IMR-90 (cell line): ENCODE results near the gene FUBP3. TPM values are rescaled to one million over a fixed set of nuclear protein-coding genes. Genes with fewer than 3 reads are reported as not detected.
A peak's percentile ranks its signal among the peaks of the same experiment; 100 is the strongest.

Source experiments
- ATAC-seq: fragments of 200-7000 bp; cut with Tn5 transposase; 2 replicates; pipeline ENCODE4 v1.9.1; 2020; ENCODE audit warnings: low read depth, mild to moderate bottlenecking, moderate library complexity
- Bru-seq: library from RNA; stranded (reverse); fragments of 400-500 nt; gene quantifications from one replicate; lab custom pipeline; 2021; lab: Mats Ljungman, UMichigan
- BruChase-seq, 2 experiments: library from RNA; stranded (reverse); fragments of 400-500 nt; gene quantifications; one replicate each; lab custom pipeline; 2021; lab: Mats Ljungman, UMichigan
- BruUV-seq: library from RNA; stranded (reverse); fragments of 400-500 nt; replicated peaks from 2 replicates; lab custom pipeline; 2021; lab: Mats Ljungman, UMichigan
- CTCF ChIA-PET: fragments of 300-600 bp; formaldehyde crosslinking; extraction: SDS; loops from one replicate; lab custom pipeline; 2021; ENCODE audit warnings: antibody characterized with exemption; lab: Yijun Ruan, JAX
- POLR2A ChIA-PET: fragments of 300-600 bp; sonication (Branson Sonifier 250); formaldehyde crosslinking; loops from one replicate; lab custom pipeline; 2022; ENCODE audit warnings: antibody characterized with exemption; ENCODE audit not compliant: unreplicated experiment; lab: Charles Lee
- DNase-seq: peaks from one replicate; pipeline ENCODE4 v3.0.0; 2013
- H2AFZ ChIP-seq: replicated peaks from 2 replicates; pipeline ENCODE3; 2013; ENCODE audit warnings: low read length, mild to moderate bottlenecking; ENCODE audit not compliant: poor library complexity
- H2AK5ac ChIP-seq: 2 replicates; pipeline ENCODE4 v1.6.1; 2013; ENCODE audit warnings: low read depth, low read length, inconsistent platforms
- H2AK9ac ChIP-seq: replicated peaks from 2 replicates; pipeline ENCODE3; 2013; ENCODE audit warnings: mild to moderate bottlenecking, low read depth, low read length, moderate library complexity; ENCODE audit not compliant: poor library complexity
- H2BK120ac ChIP-seq: 2 replicates; pipeline ENCODE4 v1.6.1; 2013; ENCODE audit warnings: low read depth, low read length, inconsistent platforms
- H2BK15ac ChIP-seq: 3 replicates; pipeline ENCODE4 v1.6.1; 2013; ENCODE audit warnings: low read depth, low read length, inconsistent platforms
- H2BK20ac ChIP-seq: 2 replicates; pipeline ENCODE4 v1.6.1; 2013; ENCODE audit warnings: low read depth, mild to moderate bottlenecking, inconsistent platforms, low read length, moderate library complexity
- H2BK5ac ChIP-seq: 2 replicates; pipeline ENCODE4 v1.6.1; 2013; ENCODE audit warnings: mild to moderate bottlenecking, low read depth, low read length, inconsistent platforms; ENCODE audit not compliant: poor library complexity, severe bottlenecking
- H3K14ac ChIP-seq: replicated peaks from 2 replicates; pipeline ENCODE4 v1.6.1; 2013; ENCODE audit warnings: low read depth, low read length, inconsistent platforms
- H3K18ac ChIP-seq: 2 replicates; pipeline ENCODE4 v1.6.1; 2013; ENCODE audit warnings: low read depth, low read length, control low read depth
- H3K23ac ChIP-seq: 2 replicates; pipeline ENCODE4 v1.6.1; 2013; ENCODE audit warnings: low read depth, low read length, inconsistent platforms
- H3K27ac ChIP-seq: 2 replicates; pipeline ENCODE4 v1.5.1; 2013; ENCODE audit warnings: mild to moderate bottlenecking, control low read depth, low read length; ENCODE audit not compliant: insufficient read depth
- H3K27me3 ChIP-seq: 2 replicates; pipeline ENCODE4 v1.6.1; 2013; ENCODE audit warnings: low read length; ENCODE audit not compliant: control insufficient read depth, insufficient read depth
- H3K36me3 ChIP-seq: 2 replicates; pipeline ENCODE4 v1.6.1; 2013; ENCODE audit warnings: low read length, mixed read lengths; ENCODE audit not compliant: control insufficient read depth, insufficient read depth
- H3K4ac ChIP-seq: 2 replicates; pipeline ENCODE4 v1.6.1; 2013; ENCODE audit warnings: low read depth, low read length, inconsistent platforms
- H3K4me1 ChIP-seq: 2 replicates; pipeline ENCODE4 v1.6.1; 2013; ENCODE audit warnings: low read length, mixed read lengths; ENCODE audit not compliant: control insufficient read depth, insufficient read depth
- H3K4me2 ChIP-seq: 2 replicates; pipeline ENCODE4 v1.6.1; 2013; ENCODE audit warnings: low read depth, mild to moderate bottlenecking, control low read depth, low read length, moderate library complexity
- H3K4me3 ChIP-seq: 2 replicates; pipeline ENCODE4 v1.5.1; 2013; ENCODE audit warnings: low read depth, mild to moderate bottlenecking, control low read depth, low read length, moderate library complexity; ENCODE audit not compliant: insufficient read depth
- H3K56ac ChIP-seq: 2 replicates; pipeline ENCODE4 v1.6.1; 2013; ENCODE audit warnings: low read length, inconsistent platforms; ENCODE audit not compliant: insufficient read depth; ENCODE audit errors: extremely low read depth
- H3K79me1 ChIP-seq, 2 experiments: 2 replicates each; pipeline ENCODE4 v1.6.1; 2013; ENCODE audit warnings: low read length in 2 of 2, inconsistent platforms in 1 of 2, low read depth in 1 of 2
- H3K9ac ChIP-seq: 2 replicates; pipeline ENCODE4 v1.6.1; 2013; ENCODE audit warnings: low read depth, low read length, control low read depth
- H3K9me1 ChIP-seq: 2 replicates; pipeline ENCODE4 v1.6.1; 2013; ENCODE audit warnings: low read length, inconsistent platforms; ENCODE audit not compliant: insufficient read depth
- H3K9me3 ChIP-seq: 2 replicates; pipeline ENCODE4 v1.6.1; 2013; ENCODE audit warnings: low read length; ENCODE audit not compliant: control insufficient read depth, insufficient read depth
- H4K20me1 ChIP-seq: 2 replicates; pipeline ENCODE4 v1.6.1; 2013; ENCODE audit warnings: low read length, inconsistent platforms; ENCODE audit not compliant: insufficient read depth
- H4K5ac ChIP-seq: 2 replicates; pipeline ENCODE4 v1.6.1; 2013; ENCODE audit warnings: mild to moderate bottlenecking, low read depth, low read length, control low read depth
- H4K8ac ChIP-seq, 2 experiments: 2 replicates each; pipeline ENCODE4 v1.6.1; 2013; ENCODE audit warnings: low read depth in 2 of 2, low read length in 2 of 2, control low read depth in 1 of 2, inconsistent platforms in 1 of 2
- H4K91ac ChIP-seq: 2 replicates; pipeline ENCODE4 v1.6.1; 2013; ENCODE audit warnings: low read depth, low read length, inconsistent platforms; ENCODE audit not compliant: insufficient read depth
- BHLHE40 ChIP-seq: fragments of 150-350 bp; IDR thresholded peaks from 2 replicates; pipeline ENCODE4 v1.6.1; 2016; ENCODE audit warnings: mild to moderate bottlenecking, low read depth, low read length
- CEBPB ChIP-seq: IDR thresholded peaks from 2 replicates; pipeline ENCODE4 v1.6.1; 2012; ENCODE audit warnings: low read depth, low read length, improper control_type of control experiment
- CHD1 ChIP-seq: IDR thresholded peaks from 2 replicates; pipeline ENCODE4 v1.6.1; 2012; ENCODE audit warnings: low read depth, low read length, improper control_type of control experiment
- FOS ChIP-seq: fragments of 150-350 bp; IDR thresholded peaks from 2 replicates; pipeline ENCODE4 v1.6.1; 2016; ENCODE audit warnings: low read depth, low read length
- MAZ ChIP-seq: IDR thresholded peaks from 2 replicates; pipeline ENCODE4 v1.6.1; 2012; ENCODE audit warnings: low read depth, mild to moderate bottlenecking, low read length, improper control_type of control experiment, moderate library complexity, borderline replicate concordance
- MXI1 ChIP-seq: IDR thresholded peaks from 2 replicates; pipeline ENCODE4 v1.6.1; 2012; ENCODE audit warnings: low read depth, mild to moderate bottlenecking, low read length, moderate library complexity, borderline replicate concordance
- NFE2L2 ChIP-seq: fragments of 150-350 bp; IDR thresholded peaks from 2 replicates; pipeline ENCODE4 v1.6.1; 2016; ENCODE audit warnings: low read depth, mild to moderate bottlenecking, low read length
- POLR2A ChIP-seq: IDR thresholded peaks from 2 replicates; pipeline ENCODE4 v1.6.1; 2012; ENCODE audit warnings: mild to moderate bottlenecking, low read depth, low read length
- RCOR1 ChIP-seq: IDR thresholded peaks from 2 replicates; pipeline ENCODE4 v1.6.1; 2012; ENCODE audit warnings: mild to moderate bottlenecking, low read length, improper control_type of control experiment; ENCODE audit not compliant: insufficient replicate concordance
- SMC3 ChIP-seq: fragments of 150-350 bp; IDR thresholded peaks from 2 replicates; pipeline ENCODE4 v1.6.1; 2016; ENCODE audit warnings: low read depth, mild to moderate bottlenecking, antibody characterized with exemption, low read length, moderate library complexity
- WGBS, 2 experiments: methylation state at CpG; one replicate each; pipeline versions ENCODE4 v1.1.5 to v1.1.7; 2013; ENCODE audit warnings: missing lambda C conversion rate in 2 of 2; ENCODE audit not compliant: insufficient read length in 1 of 2; ENCODE audit errors: extremely low coverage in 2 of 2; 5-methylcytosine and 5-hydroxymethylcytosine counted together
- dilution Hi-C: fragments of 300-500 bp; cut with HindIII; formaldehyde crosslinking; loops from one replicate; pipeline ENCODE4 v1.14.3; 2018; ENCODE audit warnings: low sequenced_read_pairs; ENCODE audit not compliant: unreplicated experiment
- in situ Hi-C: fragments of 300-500 bp; cut with MboI; formaldehyde crosslinking; loops from 3 replicates; pipeline ENCODE4 v1.14.3; 2019; ENCODE audit warnings: low sequenced_read_pairs, inconsistent platforms, mixed read lengths
- intact Hi-C: fragments of 100-400 bp; cut with micrococcal nuclease; formaldehyde crosslinking; loops from 2 replicates; pipeline ENCODE4 v1.10.0; 2022
- long read RNA-seq: library from polyadenylated mRNA; unstranded; transcript quantifications from one replicate; pipeline ENCODE4 v2.0.0, GENCODE V29; 2021; ENCODE audit not compliant: unreplicated experiment
- polyA plus RNA-seq, 3 experiments: library from polyadenylated mRNA; depleted of rRNA; stranded (reverse); fragments of >200 nt; gene quantifications; 2 replicates each; pipeline ENCODE4 v1.2.3, GENCODE V29; 2012; ENCODE audit warnings: low replicate concordance in 1 of 3
- total RNA-seq: library from RNA; depleted of rRNA; stranded (reverse); fragments of >200 nt; gene quantifications from 2 replicates; pipeline ENCODE4 v1.2.3, GENCODE V29; 2012; rRNA removed
- TF ChIP-seq, protein P1 (sequence below): fragments of 150-350 bp; IDR thresholded peaks from 2 replicates; pipeline ENCODE4 v1.6.1; 2016; ENCODE audit warnings: low read depth, mild to moderate bottlenecking, low read length, moderate library complexity, borderline replicate concordance

The FUBP3 gene, protein sequence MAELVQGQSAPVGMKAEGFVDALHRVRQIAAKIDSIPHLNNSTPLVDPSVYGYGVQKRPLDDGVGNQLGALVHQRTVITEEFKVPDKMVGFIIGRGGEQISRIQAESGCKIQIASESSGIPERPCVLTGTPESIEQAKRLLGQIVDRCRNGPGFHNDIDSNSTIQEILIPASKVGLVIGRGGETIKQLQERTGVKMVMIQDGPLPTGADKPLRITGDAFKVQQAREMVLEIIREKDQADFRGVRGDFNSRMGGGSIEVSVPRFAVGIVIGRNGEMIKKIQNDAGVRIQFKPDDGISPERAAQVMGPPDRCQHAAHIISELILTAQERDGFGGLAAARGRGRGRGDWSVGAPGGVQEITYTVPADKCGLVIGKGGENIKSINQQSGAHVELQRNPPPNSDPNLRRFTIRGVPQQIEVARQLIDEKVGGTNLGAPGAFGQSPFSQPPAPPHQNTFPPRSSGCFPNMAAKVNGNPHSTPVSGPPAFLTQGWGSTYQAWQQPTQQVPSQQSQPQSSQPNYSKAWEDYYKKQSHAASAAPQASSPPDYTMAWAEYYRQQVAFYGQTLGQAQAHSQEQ
- 32.3 and 41.9 TPM in 2 replicates for total RNA-seq
- 44.4 and 50.1 TPM in 2 replicates for polyA plus RNA-seq (2012; rRNA removed)
- polyA plus RNA-seq (2012; cell fraction: cytosol; rRNA removed) = 15.5 and 26.8 TPM in 2 replicates
- polyA plus RNA-seq (2012; cell fraction: nucleus; rRNA removed; ENCODE audit: low replicate concordance) = 41.3 and 67.9 TPM in 2 replicates
- percentile 92 among the genes with signal in this experiment for Bru-seq, nascent RNA
- percentile 94 among the genes with signal in this experiment for BruChase-seq, experiment 1, labeled RNA remaining after a 6-hour chase
- percentile 93 among the genes with signal in this experiment for BruChase-seq, experiment 2, labeled RNA remaining after a 2-hour chase
- long read RNA-seq, transcript FUBP3-201 (19 exons, 3,124 nt) = major isoform, 37 of 84 reads
- long read RNA-seq, partial matches to known transcripts = 12 of 84 reads
- long read RNA-seq, other reads (novel, unspliced or antisense) = 35 of 84 reads

DNA sequence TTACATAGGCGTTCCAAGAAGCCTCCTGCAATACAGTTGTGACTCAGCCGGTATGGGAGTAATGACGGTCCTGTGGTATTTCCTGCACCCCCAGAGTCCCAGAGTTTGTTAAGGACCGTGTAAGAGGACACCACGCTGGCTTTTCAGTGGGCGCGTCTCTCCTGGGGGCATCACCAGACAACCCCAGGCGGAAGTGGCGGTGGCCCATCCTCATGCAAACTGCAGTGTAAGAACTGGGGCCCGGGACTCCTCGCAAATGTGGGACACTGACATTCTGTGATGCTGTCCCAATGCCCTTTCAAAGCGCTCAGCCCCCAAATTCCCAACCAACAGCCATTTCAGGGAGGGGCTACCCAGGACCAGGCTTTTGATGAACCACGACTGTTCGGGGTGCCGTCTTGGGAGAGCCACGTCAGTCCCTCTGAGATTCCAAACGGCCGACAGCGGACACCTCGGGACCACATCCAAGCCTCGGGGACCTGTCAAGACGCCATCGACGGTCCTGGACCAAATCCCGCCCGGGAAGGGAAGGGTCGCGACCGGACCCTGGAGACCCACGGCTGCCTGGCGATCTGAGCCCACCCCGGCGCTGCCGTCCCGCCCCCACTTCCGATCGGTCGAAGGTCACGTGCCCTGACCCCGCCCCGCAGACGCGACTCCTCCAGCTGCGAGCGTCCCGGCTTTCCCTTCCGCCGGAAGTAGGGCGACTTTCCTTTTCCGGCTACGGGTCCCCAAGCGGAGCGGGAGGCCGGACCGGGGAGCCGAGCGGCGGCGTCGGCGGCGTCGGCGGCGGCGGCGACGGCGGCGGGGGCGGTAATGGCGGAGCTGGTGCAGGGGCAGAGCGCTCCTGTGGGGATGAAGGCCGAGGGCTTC is at the start of gene FUBP3:
Gene FUBP3 (plus strand): TSS at position 713 of the 873 bp plus-strand sequence. CDS start 104 bp downstream, at position 817.
- BruUV-seq = TSS peak; percentile 91
- peak within 1 kb of the TSS; percentile 93 to 99 for H4K8ac ChIP-seq
- H2BK20ac ChIP-seq = no peak within 1 kb of the TSS
- H3K9me1 ChIP-seq = peaks cover 3% of the 10 kb centered on the region; the same call in 1 of the 2 replicates
- intact Hi-C loops (no loop called here), dilution Hi-C loops (no loop called here), in situ Hi-C loops (no loop called here)
- CTCF ChIA-PET = no interaction called here
- H3K4me3 ChIP-seq = peak within 1 kb of the TSS; percentile 86
- peak within 1 kb of the TSS; percentile 86 for H3K56ac ChIP-seq
- no peaks in the 10 kb centered on the region for H3K9me3 ChIP-seq
- H4K5ac ChIP-seq = peak within 1 kb of the TSS; percentile 96
- peak within 1 kb of the TSS; percentile 85 for H3K9ac ChIP-seq
- POLR2A ChIA-PET = interaction anchor here (0.5 to 0.7 kb wide), 2 partner anchors 58 to 103 kb away, joined by 3 to 11 read pairs; no protein-coding TSS in a partner anchor
- DNase-seq (peak; percentile 87), ATAC-seq (peak; percentile 92)
- no peaks in the 10 kb centered on the region for H3K27me3 ChIP-seq
- peak within 1 kb of the TSS; percentile 91 for H4K91ac ChIP-seq
- peak within 1 kb of the TSS; percentile 87 for H2AK5ac ChIP-seq
- H3K23ac ChIP-seq = peak within 1 kb of the TSS; percentile 97
- peak within 1 kb of the TSS; percentile 94 for H3K18ac ChIP-seq
- peaks cover 6% of the 10 kb centered on the region for H3K36me3 ChIP-seq
- H2BK120ac ChIP-seq = peak within 1 kb of the TSS; percentile 69; the same call in 1 of the 2 replicates
- peaks cover 29% of the 10 kb centered on the region for H4K20me1 ChIP-seq
- H2AK9ac ChIP-seq = peak within 1 kb of the TSS; percentile 98
- H3K14ac ChIP-seq = peak within 1 kb of the TSS; percentile 98
- peak within 1 kb of the TSS; percentile 89 for H3K27ac ChIP-seq
- peak within 1 kb of the TSS; percentile 33; the same call in 1 of the 3 replicates for H2BK15ac ChIP-seq
- peak within 1 kb of the TSS; percentile 89 for H2BK5ac ChIP-seq
- peak within 1 kb of the TSS; percentile 98 for H3K4me2 ChIP-seq
- H2AFZ ChIP-seq = peak within 1 kb of the TSS; percentile 97
- peaks cover 2% of the 10 kb centered on the region for H3K4me1 ChIP-seq
- H3K4ac ChIP-seq = peak within 1 kb of the TSS; percentile 99
- H3K79me1 ChIP-seq = peaks cover 21 to 47% of the 10 kb centered on the region in 2 experiments
- 0% methylated on average over 41 of the region's 74 CpGs; no CpG with 5 or more reads in 1 of the 2 experiments for WGBS, 2 experiments
- TF ChIP-seq RCOR1 = no peak
- TF ChIP-seq BHLHE40 = peak; percentile 89
- TF ChIP-seq CHD1 = 0 out of 2 replicates have a peak, but pooled peaks have one; percentile 41
- TF ChIP-seq POLR2A = peak; percentile 88
- 0 out of 2 replicates have a peak, but pooled peaks have one; percentile 39 for TF ChIP-seq MXI1
- TF ChIP-seq, protein P1, sequence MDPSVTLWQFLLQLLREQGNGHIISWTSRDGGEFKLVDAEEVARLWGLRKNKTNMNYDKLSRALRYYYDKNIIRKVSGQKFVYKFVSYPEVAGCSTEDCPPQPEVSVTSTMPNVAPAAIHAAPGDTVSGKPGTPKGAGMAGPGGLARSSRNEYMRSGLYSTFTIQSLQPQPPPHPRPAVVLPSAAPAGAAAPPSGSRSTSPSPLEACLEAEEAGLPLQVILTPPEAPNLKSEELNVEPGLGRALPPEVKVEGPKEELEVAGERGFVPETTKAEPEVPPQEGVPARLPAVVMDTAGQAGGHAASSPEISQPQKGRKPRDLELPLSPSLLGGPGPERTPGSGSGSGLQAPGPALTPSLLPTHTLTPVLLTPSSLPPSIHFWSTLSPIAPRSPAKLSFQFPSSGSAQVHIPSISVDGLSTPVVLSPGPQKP = no peak
- TF ChIP-seq MAZ = peak; percentile 73; the same call in 1 of the 2 replicates
- peak; percentile 49; the same call in 1 of the 2 replicates for TF ChIP-seq FOS
- peak; percentile 69; the same call in 1 of the 2 replicates for TF ChIP-seq CEBPB
- no peak for TF ChIP-seq SMC3
- TF ChIP-seq NFE2L2 = no peak
